LNCaP clone FGC (cell line): ENCODE results near the gene ZBTB48.

Experiments
- DNase-seq: peaks from one replicate; pipeline ENCODE4 v3.0.0-alpha.2; 2011; ENCODE audit warnings: low read depth
- H3K4me3 ChIP-seq: 2 replicates; pipeline ENCODE4 v1.5.1; 2011; ENCODE audit warnings: mild to moderate bottlenecking, low read depth, low read length, control low read depth
- TF ChIP-seq, protein P1 (sequence below): IDR thresholded peaks from 2 replicates; pipeline ENCODE4 v1.5.1; 2012; ENCODE audit warnings: mild to moderate bottlenecking; ENCODE audit not compliant: control insufficient read depth, insufficient read depth; ENCODE audit errors: extremely low read depth

The ZBTB48 gene

DNA sequence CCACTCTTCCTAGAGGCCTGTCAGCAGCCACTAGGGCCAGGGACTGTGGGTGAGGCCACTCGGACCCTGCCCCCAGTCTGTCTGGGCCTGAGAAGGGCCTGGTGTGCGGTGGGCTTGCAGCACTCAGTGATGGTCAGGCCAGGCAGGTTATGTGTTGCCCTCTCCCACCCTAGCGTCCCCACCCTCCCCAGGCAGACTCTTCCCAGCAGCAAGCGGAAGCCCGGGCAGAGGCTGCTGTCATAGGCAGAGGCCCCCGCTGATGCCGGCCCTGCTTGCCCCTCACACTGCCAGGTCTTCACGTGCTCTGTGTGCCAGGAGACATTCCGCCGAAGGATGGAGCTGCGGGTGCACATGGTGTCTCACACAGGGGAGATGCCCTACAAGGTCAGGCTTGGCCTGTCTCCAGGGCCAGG is 6.6 kb downstream of the ZBTB48 start:
- DNase-seq, result no peak

DNA sequence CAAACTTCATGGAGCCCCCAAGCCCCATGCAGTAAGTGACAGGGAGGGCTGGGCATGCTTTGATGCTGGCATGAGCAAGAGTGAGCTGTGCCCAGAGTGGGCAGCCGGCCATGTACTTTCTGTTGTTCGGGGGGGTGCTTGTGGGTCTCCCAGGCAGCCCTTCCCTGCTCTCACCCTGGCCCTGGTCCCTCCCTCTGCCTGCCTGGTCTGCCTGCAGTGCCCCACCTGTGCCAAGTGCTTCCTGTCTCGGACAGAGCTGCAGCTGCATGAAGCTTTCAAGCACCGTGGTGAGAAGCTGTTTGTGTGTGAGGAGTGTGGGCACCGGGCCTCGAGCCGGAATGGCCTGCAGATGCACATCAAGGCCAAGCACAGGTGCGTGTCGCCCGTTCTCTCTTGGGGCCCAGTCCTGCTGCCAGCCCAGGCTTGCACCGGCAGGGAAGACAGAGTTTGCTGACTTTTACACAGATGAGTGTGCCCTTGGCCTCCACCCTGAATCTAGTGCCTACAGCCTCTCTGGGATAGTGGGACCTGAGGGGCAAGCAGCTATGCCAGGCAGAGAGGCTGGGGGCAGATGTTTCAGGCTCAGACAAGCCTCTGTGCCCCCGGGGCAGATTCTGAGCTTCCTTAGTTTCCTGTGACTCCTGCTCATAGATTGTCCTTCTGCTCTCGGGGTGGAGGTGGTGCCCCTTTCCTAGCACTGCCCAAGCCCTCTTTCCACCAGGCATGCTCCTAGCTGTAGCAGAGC is 7.6 kb downstream of the ZBTB48 start:
- TF ChIP-seq, protein P1, sequence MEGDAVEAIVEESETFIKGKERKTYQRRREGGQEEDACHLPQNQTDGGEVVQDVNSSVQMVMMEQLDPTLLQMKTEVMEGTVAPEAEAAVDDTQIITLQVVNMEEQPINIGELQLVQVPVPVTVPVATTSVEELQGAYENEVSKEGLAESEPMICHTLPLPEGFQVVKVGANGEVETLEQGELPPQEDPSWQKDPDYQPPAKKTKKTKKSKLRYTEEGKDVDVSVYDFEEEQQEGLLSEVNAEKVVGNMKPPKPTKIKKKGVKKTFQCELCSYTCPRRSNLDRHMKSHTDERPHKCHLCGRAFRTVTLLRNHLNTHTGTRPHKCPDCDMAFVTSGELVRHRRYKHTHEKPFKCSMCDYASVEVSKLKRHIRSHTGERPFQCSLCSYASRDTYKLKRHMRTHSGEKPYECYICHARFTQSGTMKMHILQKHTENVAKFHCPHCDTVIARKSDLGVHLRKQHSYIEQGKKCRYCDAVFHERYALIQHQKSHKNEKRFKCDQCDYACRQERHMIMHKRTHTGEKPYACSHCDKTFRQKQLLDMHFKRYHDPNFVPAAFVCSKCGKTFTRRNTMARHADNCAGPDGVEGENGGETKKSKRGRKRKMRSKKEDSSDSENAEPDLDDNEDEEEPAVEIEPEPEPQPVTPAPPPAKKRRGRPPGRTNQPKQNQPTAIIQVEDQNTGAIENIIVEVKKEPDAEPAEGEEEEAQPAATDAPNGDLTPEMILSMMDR, result no peak
- no peak for DNase-seq
- H3K4me3 ChIP-seq, result no peak overlapping the region

More for the DNA sequence above, 6.6 kb downstream of the ZBTB48 start:
- no peak overlapping the region for H3K4me3 ChIP-seq
- TF ChIP-seq, protein P1, result no peak

DNA sequence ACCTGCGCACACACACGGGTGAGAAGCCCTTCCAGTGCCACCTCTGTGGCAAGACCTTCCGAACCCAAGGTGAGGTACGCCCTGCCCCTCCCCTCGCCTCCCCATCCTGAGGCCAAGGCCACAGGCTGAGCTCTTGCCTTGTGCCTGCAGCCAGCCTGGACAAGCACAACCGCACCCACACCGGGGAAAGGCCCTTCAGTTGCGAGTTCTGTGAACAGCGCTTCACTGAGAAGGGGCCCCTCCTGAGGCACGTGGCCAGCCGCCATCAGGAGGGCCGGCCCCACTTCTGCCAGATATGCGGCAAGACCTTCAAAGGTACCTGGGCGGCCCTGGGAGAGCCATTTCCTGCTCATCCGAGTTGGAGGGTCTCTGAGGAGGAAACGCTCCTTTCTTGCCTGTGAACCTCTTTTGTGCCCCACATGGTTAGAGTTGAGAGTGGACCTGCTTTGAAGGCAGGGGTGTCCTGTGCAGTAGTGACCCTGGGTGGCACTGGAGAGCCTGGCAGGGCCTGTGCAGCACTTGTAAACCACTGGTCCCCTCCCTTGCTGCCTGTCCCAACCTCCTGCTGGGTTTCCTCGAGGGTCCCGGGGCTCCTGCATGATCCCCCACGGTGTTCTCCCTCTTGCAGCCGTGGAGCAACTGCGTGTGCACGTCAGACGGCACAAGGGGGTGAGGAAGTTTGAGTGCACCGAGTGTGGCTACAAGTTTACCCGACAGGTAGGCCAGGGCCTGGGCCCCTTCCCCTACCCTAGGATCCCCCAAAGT is 8.5 kb downstream of the ZBTB48 start:
- no peak for DNase-seq
- TF ChIP-seq, protein P1, result no peak
- no peak overlapping the region for H3K4me3 ChIP-seq

DNA sequence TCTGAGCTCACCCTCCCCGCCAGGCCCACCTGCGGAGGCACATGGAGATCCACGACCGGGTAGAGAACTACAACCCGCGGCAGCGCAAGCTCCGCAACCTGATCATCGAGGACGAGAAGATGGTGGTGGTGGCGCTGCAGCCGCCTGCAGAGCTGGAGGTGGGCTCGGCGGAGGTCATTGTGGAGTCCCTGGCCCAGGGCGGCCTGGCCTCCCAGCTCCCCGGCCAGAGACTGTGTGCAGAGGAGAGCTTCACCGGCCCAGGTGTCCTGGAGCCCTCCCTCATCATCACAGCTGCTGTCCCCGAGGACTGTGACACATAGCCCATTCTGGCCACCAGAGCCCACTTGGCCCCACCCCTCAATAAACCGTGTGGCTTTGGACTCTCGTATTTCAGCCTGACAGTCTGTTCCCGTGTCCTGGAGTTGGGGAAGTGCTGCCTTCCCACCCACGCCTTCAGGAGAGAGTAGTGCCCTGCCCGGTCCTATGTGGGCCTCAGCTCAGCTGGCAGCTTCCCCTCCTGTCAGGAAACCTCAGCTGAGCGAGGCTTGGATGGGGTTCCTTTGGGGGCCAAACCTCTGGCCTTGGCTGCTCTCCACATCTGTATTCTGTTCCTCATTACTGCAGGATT is 9.2 kb downstream of the ZBTB48 start:
- H3K4me3 ChIP-seq, result no peak overlapping the region
- TF ChIP-seq, protein P1, result no peak
- no peak for DNase-seq

DNA sequence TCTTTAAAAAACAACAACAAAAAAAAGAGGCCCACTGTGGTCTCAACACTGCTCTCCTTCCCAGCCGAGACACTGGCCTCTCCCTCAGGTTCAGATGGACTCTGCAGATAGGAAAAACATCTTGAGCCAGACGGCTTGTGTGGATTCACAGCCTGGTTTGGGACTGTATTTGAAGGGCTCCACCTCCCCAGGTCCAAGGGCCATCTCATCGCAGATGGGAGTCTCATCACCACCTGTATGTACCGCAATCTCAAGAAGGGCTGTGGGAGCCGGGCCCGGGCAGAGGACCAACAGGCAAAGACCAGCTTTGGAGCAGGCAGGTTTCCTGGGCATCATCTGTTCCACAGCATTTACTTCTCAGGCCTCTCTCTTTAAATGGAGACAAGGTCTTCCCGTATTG is 10.3 kb downstream of the ZBTB48 start:
- TF ChIP-seq, protein P1, result no peak
- no peak overlapping the region for H3K4me3 ChIP-seq
- DNase-seq, result no peak

DNA sequence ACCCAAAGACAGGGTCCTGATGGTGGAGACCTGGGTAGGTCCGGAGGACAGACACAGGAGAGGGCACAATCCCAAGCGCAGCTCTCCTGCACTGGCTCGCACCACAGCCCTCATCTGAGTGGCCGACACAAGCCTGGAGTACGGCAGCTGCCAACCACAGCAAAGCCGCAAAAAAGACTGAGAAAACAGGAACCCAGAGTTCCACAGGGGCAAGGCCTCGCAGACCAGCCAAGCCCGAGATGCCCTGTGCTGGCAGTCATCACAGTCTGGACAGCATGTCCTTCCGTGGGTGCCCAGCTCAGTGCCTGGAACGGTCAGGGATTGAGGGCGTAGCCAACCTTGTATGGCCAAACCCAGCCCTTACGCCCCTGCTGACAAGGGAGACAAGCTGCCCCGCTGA is 11.4 kb downstream of the ZBTB48 start:
- TF ChIP-seq, protein P1, result no peak
- no peak overlapping the region for H3K4me3 ChIP-seq
- DNase-seq, result no peak
